A673 (cell line): ENCODE measurements around the gene ACTN4.

ENCODE experiments used
- EZH2 ChIP-seq: fragments of 200-600 bp; sonication (generic); IDR thresholded peaks from 2 replicates; pipeline ENCODE4 v1.6.1; 2017; ENCODE audit warnings: borderline replicate concordance, low read depth, mild to moderate bottlenecking, mixed read lengths, antibody characterized with exemption, low read length; ENCODE audit not compliant: poor library complexity, severe bottlenecking
- TF ChIP-seq, protein P1 (sequence below): fragments of 300-800, 200-600 bp; sonication (generic); conservative IDR thresholded peaks from 2 replicates; pipeline ENCODE4 v1.5.1; 2017; ENCODE audit warnings: low read depth, mild to moderate bottlenecking, antibody characterized with exemption, low read length, moderate library complexity, mixed read lengths

DNA sequence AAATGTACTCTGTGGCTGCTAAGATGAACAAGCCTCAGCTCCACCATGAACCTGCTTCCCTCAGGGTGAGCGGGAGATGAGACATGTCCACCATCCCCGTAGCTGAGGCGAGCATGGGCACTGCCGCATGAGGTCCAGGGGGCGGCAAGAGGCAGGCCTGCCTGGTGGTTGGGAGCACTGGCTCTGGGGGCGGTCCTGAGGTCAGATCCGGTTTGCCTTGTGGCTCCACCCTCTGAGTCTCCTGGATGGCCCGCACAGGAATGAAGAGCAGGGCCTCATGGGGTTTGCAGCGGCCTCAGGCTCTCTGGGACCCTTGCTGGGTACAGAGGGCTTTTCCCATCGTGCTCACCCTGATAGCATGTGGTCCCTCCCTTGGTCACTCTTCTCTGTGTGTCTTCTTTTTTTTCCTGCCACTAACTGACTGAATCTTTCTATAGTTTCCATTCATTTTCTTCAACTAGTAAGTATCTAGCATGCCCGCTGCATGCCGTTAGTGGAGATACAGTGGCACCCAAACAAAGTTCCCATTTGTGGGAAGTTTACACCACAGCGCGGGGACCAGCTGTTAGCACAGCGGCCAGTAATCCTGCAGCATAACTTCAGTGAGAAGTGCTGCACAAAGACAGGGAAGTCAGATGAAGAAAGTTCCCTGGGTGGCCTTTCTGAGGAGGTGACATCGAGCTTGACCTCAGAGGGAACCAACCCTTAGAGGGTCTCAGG, 59.5 kb downstream of the ACTN4 start:
- TF ChIP-seq, protein P1, sequence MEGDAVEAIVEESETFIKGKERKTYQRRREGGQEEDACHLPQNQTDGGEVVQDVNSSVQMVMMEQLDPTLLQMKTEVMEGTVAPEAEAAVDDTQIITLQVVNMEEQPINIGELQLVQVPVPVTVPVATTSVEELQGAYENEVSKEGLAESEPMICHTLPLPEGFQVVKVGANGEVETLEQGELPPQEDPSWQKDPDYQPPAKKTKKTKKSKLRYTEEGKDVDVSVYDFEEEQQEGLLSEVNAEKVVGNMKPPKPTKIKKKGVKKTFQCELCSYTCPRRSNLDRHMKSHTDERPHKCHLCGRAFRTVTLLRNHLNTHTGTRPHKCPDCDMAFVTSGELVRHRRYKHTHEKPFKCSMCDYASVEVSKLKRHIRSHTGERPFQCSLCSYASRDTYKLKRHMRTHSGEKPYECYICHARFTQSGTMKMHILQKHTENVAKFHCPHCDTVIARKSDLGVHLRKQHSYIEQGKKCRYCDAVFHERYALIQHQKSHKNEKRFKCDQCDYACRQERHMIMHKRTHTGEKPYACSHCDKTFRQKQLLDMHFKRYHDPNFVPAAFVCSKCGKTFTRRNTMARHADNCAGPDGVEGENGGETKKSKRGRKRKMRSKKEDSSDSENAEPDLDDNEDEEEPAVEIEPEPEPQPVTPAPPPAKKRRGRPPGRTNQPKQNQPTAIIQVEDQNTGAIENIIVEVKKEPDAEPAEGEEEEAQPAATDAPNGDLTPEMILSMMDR: no peak
- no peak for TF ChIP-seq EZH2
